Muscle layer of colon (tissue), 2 donors: ENCODE results near the gene RILPL1.
"Not testable (repeated sequence)": the region's sequence is repeated elsewhere in the genome, so short reads cannot be mapped to it uniquely, and the experiment has no call there.

Experiments used
- H3K27ac ChIP-seq: one replicate; pipeline ENCODE4 v1.7.0; 2013; ENCODE audit warnings: low read depth, mild to moderate bottlenecking, low read length, moderate library complexity
- H3K27me3 ChIP-seq, 2 donors: one replicate each; pipeline ENCODE4 v1.7.0; 2013; ENCODE audit warnings: low read length in 2 of 2, mild to moderate bottlenecking in 2 of 2; ENCODE audit not compliant: insufficient read depth in 2 of 2, control insufficient read depth in 1 of 2
- H3K36me3 ChIP-seq: one replicate; pipeline ENCODE4 v1.7.0; 2013; ENCODE audit warnings: mild to moderate bottlenecking, low read length; ENCODE audit not compliant: insufficient read depth
- H3K4me1 ChIP-seq: one replicate; pipeline ENCODE4 v1.7.0; 2013; ENCODE audit warnings: mild to moderate bottlenecking, low read length; ENCODE audit not compliant: insufficient read depth
- H3K4me3 ChIP-seq, 2 donors: one replicate each; pipeline ENCODE4 v1.7.0; 2013; ENCODE audit warnings: low read length in 2 of 2, low read depth in 1 of 2, mild to moderate bottlenecking in 1 of 2, moderate library complexity in 1 of 2
- H3K9ac ChIP-seq: one replicate; pipeline ENCODE4 v1.7.0; 2013; ENCODE audit warnings: low read length
- H3K9me3 ChIP-seq: one replicate; pipeline ENCODE4 v1.7.0; 2013; ENCODE audit warnings: mild to moderate bottlenecking, low read length
- donor health status: abdominal sarcoma.
- donor health status: Adenocarcinoma of cecum.

The RILPL1 gene

GRCh38 chr12:123513805-123514204 is 19.7 kb downstream of the RILPL1 start:
- no peak overlapping the region for H3K4me3 ChIP-seq
- no peak overlapping the region for H3K27ac ChIP-seq
- no peaks in the 10 kb centered on the region for H3K27me3 ChIP-seq
- H3K9me3 ChIP-seq = no peaks in the 10 kb centered on the region
- H3K9ac ChIP-seq = no peak overlapping the region
- H3K36me3 ChIP-seq = peaks cover 52% of the 10 kb centered on the region
- no peaks in the 10 kb centered on the region for H3K4me1 ChIP-seq

GRCh38 chr12:123512838-123513665 is 20.5 kb downstream of the RILPL1 start:
- Histone ChIP-seq H3K36me3 (peaks cover 49% of the 10 kb centered on the region), H3K27ac (no peak overlapping the region), H3K27me3 (no peaks in the 10 kb centered on the region), H3K4me3 (no peak overlapping the region), H3K9me3 (no peaks in the 10 kb centered on the region), H3K9ac (no peak overlapping the region), H3K4me1 (no peaks in the 10 kb centered on the region)

GRCh38 chr12:123506843-123507236 is 26.7 kb downstream of the RILPL1 start:
- peaks cover 12% of the 10 kb centered on the region for H3K36me3 ChIP-seq
- H3K27me3 ChIP-seq = no peaks in the 10 kb centered on the region
- no peak overlapping the region for H3K4me3 ChIP-seq
- no peak overlapping the region for H3K27ac ChIP-seq
- no peaks in the 10 kb centered on the region for H3K9me3 ChIP-seq
- H3K4me1 ChIP-seq = no peaks in the 10 kb centered on the region
- no peak overlapping the region for H3K9ac ChIP-seq

- Histone ChIP-seq H3K27me3 (no peaks in the 10 kb centered on the region), H3K36me3 (peaks cover 6% of the 10 kb centered on the region), H3K9ac (no peak overlapping the region), H3K4me1 (no peaks in the 10 kb centered on the region), H3K4me3 (no peak overlapping the region), H3K9me3 (no peaks in the 10 kb centered on the region), H3K27ac (no peak overlapping the region)
These were observed 27.3 kb downstream of the RILPL1 start for GRCh38 chr12:123506059-123506842.

- Histone ChIP-seq H3K9ac (no peak overlapping the region), H3K27ac (no peak overlapping the region), H3K9me3 (no peaks in the 10 kb centered on the region)
These were observed 31.3 kb downstream of the RILPL1 start for GRCh38 chr12:123502163-123502704.

DNA sequence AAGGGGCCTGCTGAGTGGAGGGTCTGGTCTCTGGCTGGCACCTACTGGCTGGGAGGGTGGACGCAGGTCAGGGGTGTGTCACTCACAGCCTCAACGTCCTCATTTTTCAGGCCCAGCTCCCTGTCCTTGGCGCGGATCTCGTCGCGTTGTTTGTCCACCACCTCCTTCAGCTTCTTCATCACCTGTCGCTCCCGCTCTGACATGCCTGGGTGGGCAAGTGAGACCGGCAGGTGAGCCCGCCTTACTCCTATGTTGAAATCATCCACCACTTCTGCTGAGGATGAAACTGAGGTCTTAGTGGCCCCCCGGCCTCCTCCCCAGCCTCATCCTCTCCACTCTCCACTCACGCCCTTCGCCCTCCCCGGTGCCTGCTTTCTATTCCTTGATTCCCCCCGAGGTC is 34.2 kb downstream of the RILPL1 start:
- Histone ChIP-seq H3K4me1 (no peaks in the 10 kb centered on the region), H3K27ac (no peak overlapping the region), H3K4me3 (no peak overlapping the region), H3K27me3 (no peaks in the 10 kb centered on the region), H3K9ac (no peak overlapping the region), H3K36me3 (peaks cover 33% of the 10 kb centered on the region), H3K9me3 (no peaks in the 10 kb centered on the region)

More at GRCh38 chr12:123502163-123502704, 31.3 kb downstream of the RILPL1 start:
- Histone ChIP-seq H3K36me3 (peaks cover 22% of the 10 kb centered on the region), H3K27me3 (no peaks in the 10 kb centered on the region), H3K4me1 (no peaks in the 10 kb centered on the region), H3K4me3 (no peak overlapping the region)

DNA sequence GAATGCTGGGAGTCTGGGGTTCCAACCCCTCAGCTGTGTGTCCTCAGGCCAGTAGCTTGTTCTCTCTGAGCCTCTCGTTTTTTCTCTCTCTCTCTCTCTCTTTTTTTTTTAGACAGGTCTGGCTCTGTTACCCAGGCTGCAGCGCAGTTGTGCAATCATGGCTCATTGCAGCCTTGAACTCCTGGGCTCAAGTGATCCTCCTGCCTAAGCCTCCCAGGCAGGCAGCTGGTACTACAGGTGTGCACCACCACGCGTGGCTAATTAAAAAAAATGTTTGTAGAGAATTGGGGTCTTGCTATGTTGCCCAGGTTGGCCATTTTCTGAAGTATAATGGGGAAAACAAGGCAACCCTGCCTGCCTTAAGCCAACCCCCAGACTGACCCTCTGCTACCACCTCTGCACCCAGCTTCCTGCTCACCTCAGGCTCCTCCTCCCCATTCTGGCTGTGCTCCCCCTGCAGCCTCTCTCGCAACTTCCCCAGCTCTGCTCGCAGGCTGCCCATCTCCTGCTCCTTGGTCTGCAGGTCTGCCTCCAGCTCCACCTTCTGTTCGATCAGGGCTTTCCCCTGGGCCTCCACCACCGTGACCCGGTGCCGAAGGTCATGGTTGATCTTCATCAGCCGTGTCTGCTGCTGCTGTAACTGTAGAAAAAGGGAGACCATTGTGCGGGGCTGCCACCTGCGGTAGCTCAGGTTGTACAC is 35.2 kb downstream of the RILPL1 start:
- no peaks in the 10 kb centered on the region for H3K27me3 ChIP-seq
- H3K9ac ChIP-seq = no peak overlapping the region
- H3K4me3 ChIP-seq = no peak overlapping the region
- no peaks in the 10 kb centered on the region for H3K9me3 ChIP-seq
- H3K27ac ChIP-seq = no peak overlapping the region
- no peaks in the 10 kb centered on the region for H3K4me1 ChIP-seq
- H3K36me3 ChIP-seq = peaks cover 37% of the 10 kb centered on the region

DNA sequence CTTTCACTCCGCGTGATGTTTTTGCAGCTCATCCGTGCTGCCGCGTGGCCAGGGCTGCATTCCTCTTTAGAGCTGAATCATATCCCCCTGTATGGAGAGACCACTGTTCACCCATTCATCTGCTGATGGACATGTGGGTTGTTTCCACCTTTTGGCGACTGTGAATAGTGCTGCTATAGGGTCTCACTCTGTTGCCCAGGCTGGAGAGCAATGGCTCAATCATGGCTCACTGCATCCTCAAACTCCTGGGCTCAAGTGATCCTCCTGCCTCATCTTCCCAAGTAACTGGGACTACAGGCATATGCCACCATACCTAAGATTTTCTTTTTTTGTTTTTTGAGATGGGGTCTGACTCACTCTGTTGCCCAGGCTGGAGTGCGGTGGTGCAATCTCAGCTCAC is 36.5 kb downstream of the RILPL1 start:
- Histone ChIP-seq H3K9me3 (no peaks in the 10 kb centered on the region), H3K36me3 (peaks cover 37% of the 10 kb centered on the region), H3K4me3 (no peak overlapping the region), H3K27ac (no peak overlapping the region), H3K27me3 (no peaks in the 10 kb centered on the region), H3K9ac (no peak overlapping the region), H3K4me1 (no peaks in the 10 kb centered on the region)

DNA sequence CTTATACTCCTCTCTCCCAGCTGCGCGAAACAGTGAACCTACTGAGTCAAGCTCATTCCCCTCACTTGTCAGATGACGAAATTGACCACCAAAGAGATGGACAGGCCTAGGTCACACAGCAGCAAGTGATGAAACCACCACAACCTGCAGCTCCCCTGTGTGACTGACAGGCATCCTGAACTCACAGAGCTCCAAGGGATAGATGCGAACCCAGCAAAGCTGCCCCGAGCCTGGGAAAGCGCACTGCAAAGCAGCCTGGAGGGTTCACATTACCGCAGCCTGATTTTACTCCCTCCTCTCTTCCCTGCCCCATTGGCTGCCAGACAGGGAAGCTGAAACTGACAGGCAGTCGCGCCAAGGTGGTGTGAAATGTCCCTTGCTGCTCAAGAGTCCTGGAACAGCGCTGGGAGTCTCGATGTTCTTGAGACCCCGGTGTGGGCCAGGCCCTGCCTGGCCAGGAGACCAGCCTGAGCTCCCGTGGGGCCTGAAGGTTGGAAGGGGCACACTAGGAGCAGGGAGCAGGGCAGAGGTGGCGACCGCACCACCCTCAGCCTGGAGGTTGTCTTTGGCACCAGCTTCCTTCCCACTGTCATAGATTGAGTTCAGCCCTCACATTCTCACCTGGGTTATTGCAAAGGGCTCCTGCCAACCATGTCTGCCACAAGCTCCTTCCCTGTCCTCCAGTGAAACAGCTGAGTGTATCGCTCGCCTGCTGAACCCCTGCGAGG is 39.2 kb downstream of the RILPL1 start:
- no peak overlapping the region for H3K27ac ChIP-seq
- H3K4me3 ChIP-seq = no peak overlapping the region
- no peak overlapping the region for H3K9ac ChIP-seq
- H3K36me3 ChIP-seq = peaks cover 33% of the 10 kb centered on the region
- no peaks in the 10 kb centered on the region for H3K27me3 ChIP-seq
- no peaks in the 10 kb centered on the region for H3K9me3 ChIP-seq
- H3K4me1 ChIP-seq = no peaks in the 10 kb centered on the region

DNA sequence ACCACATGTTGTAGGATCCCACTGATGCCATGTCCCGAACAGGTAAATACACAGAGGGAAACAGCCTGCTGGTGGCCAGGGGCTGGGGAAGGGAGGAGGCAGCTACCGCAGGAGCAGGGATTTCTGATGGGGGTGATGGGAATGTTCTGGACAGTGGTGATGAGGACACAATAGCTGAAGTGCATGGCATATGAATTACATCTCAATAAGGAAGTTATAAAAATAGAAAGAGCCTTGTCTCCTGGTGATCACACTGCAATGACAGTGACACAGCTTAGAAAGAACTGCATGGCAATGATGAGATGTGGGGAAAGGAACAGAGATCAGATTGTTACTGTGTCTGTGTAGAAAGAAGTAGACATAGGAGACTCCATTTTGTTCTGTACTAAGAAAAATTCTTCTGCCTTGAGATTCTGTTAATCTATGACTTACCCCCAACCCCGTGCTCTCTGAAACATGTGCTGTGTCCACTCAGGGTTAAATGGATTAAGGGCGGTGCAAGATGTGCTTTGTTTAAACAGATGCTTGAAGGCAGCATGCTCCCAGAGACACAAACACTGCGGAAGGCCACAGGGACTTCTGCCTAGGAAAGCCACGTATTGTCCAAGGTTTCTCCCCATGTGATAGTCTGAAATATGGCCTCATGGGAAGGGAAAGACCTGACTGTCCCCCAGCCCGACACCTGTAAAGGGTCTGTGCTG is 41.0 kb downstream of the RILPL1 start:
- not testable (repeated sequence) for H3K4me1 ChIP-seq, H3K9me3 ChIP-seq, H3K4me3 ChIP-seq, H3K27ac ChIP-seq, H3K27me3 ChIP-seq, H3K9ac ChIP-seq
- H3K36me3 ChIP-seq = peaks cover 17% of the 10 kb centered on the region
